ENCODE data around the gene PITPNC1.

DNA sequence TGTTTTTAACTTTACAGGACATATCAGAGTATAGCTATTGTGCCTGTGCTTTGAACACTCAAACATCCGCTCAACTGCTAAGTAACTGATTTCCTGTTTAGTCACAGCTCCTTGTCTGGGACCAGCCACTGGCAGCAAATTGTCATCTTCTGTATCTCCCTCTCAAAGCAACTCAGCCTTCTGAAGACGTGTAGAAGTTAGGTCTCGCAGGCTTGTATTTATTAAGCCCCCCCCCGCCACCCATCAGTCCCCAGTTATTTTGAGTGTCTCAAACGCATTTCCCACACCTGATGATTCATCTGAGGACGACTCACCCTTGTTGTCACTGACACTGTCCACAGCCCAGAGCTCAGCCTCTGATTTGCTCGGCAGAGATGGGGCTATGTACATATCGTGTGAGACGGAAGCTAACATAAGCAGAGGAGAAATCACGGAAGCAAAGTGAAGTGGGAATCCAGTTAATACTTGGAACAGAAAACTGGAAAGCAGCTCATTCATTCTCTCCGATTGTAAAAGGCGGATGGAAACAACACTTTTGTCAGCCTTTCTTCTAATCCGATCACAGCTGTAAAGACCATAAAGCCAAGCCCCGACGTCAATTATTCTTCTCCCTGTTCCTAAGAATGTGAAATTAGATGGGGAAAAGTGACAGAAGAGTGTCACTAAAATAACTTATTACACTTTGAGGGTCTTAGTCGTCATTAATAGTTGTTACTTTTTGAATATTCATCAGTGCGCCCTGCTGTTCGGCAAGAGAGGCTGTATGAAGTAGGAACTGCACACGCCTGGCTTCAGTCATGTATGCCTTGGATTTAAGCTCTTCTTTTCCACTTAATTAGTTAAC, 64.2 kb downstream of the PITPNC1 start:
- no peak for TF ChIP-seq EP300 (IDR thresholded peaks at IDR 0.05)
- no peak for TF ChIP-seq POLR2A (IDR thresholded peaks at IDR 0.05)

Data from tibial nerve (tissue), 3 donors.